Lung microvascular endothelial cell (primary cell): Measurements from ENCODE around the gene ACCSL. TPM values are rescaled to one million over a fixed set of nuclear protein-coding genes. Genes with fewer than 3 reads are reported as not detected.

Experiments used
- DNase-seq, 2 donors: peaks; one replicate each; pipeline versions ENCODE4 v3.0.0 to v3.0.0-alpha.2; 2010; ENCODE audit warnings: low read depth in 2 of 2
- total RNA-seq: library from RNA; depleted of rRNA; stranded (reverse); fragments of >200 nt; gene quantifications from 2 replicates; pipeline ENCODE4 v1.2.1, GENCODE V29; 2014

ACCSL gene
- total RNA-seq, 1 donor from 2014 or later = not detected

GRCh38 chr11:44096360-44097185, 48.8 kb downstream of the ACCSL start:
- DNase-seq = peak; percentile 42 to 70

- DNase-seq = peak in 1 of 2 donors; percentile 57
Measured at GRCh38 chr11:44097821-44098220, 50.0 kb downstream of the ACCSL start.

- DNase-seq = no peak
Measured at GRCh38 chr11:44101098-44101497, 53.3 kb downstream of the ACCSL start.

- DNase-seq = peak in 1 of 2 donors; percentile 19
Measured at GRCh38 chr11:44104481-44105294, 56.9 kb downstream of the ACCSL start.

- DNase-seq = no peak
Measured at GRCh38 chr11:44108260-44108659, 60.5 kb downstream of the ACCSL start.

Other genes with a start within 250 kb of the ACCSL start
- gene ALKBH3, start 167.2 kb upstream of the ACCSL start, total RNA-seq = 26.2 and 29.6 TPM in 2 replicates
- 3.5 and 4.0 TPM in 2 replicates for gene C11orf96, start 105.3 kb upstream of the ACCSL start, total RNA-seq
- 2.8 and 10.3 TPM in 2 replicates for gene ACCS, start 18.3 kb downstream of the ACCSL start, total RNA-seq
- 119 and 138 TPM in 2 replicates for gene EXT2, start 47.7 kb downstream of the ACCSL start, total RNA-seq